Inferior parietal cortex (tissue), 1 donor: ENCODE measurements around the gene CENPP.

ENCODE experiments used
- DNase-seq: peaks from one replicate; pipeline ENCODE4 v3.0.0-alpha.2; 2016; ENCODE audit errors: extremely low spot score

Gene CENPP

DNA sequence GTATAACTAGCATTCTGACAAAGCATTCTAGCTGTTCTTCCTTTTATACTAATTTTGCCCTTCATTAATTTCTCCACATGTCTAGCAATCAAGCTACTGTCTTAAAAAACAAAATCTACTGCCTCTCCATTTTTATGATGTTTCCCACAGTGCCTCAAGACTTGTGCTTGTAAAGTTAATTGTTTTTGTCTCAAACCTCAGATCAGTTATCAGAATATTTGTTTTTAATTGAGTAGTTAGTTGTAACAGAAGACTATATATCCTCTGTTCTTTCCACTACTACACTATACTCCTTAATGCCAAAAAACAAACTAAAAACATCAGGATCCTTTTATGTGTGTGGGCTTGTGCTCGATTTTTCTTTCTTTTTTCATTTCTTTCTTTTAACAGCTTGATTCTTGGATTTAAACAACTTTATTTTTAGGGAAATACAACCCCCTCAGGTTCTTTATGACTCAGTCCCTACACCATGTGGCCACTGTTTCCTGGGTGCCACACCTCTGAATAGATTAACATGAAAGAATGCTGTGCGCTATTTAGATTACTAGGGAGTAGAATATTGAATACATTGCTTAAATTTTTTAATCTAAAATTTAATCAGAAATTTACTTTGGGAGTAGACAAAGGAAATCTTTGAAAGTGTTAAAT is 155.4 kb downstream of the CENPP start:
- DNase-seq = peak; percentile 34

- DNase-seq = no peak
Observed at GRCh38 chr9:92482329-92482728, 156.6 kb downstream of the CENPP start, which contains the start of gene ASPN. Gene ASPN (minus strand): TSS chr9:92482506.

GRCh38 chr9:92482805-92483204 is 157.1 kb downstream of the CENPP start:
- DNase-seq = no peak

GRCh38 chr9:92483627-92484545 is 158.1 kb downstream of the CENPP start:
- no peak for DNase-seq

DNA sequence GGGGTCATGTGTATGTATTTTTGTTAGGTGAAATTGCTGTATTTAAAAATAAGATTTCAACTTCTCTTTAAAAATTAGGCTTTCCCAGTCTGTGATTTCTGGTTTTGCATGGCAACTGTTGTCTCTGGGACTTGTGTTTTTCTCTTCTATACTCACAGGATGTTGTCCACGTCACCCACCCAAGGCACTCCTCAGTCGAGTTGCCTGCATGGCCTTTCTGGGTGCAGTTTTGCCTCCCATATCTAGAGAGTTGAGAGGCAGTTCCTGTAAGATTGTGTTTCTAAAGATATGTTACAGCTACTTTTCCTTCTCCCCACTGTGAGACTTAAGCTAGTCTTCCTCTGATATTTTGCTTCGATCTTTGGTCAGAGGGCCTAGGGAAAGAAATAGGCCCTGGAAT is 158.8 kb downstream of the CENPP start:
- no peak for DNase-seq

DNA sequence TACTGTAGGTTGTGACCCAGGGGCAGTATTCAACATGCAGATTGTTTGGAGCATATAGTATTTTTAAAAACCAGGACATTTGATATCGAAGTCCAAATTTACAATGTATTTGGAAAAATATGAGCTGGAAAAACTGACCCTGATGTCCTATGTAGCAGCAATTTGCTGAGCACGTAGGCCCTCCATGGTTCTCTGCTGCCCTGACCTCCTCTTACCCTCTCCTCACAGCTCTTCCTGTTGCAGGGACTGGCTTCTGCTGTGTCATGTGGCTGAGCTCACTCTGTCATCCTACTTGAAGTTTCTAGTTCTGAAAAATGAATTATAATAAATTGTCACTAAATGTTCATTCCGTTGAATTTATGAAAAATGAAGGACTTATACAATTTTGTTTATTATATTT is 160.6 kb downstream of the CENPP start:
- DNase-seq = no peak

- no peak for DNase-seq
Observed at GRCh38 chr9:92488681-92489550, 163.2 kb downstream of the CENPP start.

GRCh38 chr9:92492781-92493401 is 167.1 kb downstream of the CENPP start:
- no peak for DNase-seq

DNA sequence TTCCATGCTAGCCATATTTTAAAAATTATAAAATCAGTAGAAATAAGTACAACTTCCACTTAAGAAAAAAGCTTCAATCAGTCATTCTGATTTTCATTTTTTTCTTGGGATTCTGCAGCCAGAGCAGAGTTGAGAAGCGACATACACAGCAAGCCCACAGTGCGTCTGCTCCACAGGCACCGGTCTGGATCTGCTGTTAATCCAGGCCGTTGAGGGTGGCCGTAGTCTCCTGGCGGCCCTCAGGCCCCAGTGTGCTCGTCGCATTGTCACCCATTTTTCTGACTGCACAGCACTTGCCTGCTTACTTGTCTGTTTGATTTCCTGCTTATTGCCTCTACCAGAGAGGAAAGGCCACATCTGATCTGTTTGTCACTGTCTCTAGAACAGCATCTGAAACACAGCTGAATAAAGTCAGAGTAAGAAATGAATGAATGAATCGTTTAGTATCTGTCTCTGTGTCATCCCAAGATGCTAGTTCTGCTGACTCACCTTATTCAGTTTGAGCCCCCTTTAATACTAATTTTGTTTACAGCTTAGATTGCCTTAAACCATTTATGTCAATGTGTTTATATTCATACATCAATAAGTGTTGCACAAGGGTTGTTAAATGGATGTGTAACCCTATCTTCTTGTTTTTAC is 168.1 kb downstream of the CENPP start:
- DNase-seq = no peak

GRCh38 chr9:92494856-92495255 is 169.1 kb downstream of the CENPP start:
- DNase-seq = no peak

- DNase-seq = no peak
Observed at GRCh38 chr9:92496396-92497176, 170.8 kb downstream of the CENPP start.

- DNase-seq = no peak
Observed at GRCh38 chr9:92499701-92500100, 173.9 kb downstream of the CENPP start.

DNA sequence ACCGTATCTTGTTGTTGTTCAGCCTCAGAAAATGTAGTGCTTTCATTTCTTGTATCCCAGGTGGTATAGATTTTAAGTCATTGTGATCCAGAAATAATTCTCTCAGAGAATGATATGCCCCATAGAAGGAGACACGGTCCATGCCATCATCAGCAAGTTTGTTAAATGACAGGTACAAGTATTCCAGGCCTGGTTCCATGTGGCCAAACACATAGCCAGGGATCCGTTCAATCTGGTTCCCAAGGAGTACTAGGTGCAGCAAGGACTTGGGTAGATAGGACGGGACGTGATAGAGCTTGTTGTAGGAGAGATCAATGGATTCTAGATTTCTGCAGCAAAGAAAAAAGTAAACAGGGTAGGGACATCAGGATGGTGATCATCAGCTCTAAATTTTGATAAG is 175.0 kb downstream of the CENPP start:
- DNase-seq = no peak

DNA sequence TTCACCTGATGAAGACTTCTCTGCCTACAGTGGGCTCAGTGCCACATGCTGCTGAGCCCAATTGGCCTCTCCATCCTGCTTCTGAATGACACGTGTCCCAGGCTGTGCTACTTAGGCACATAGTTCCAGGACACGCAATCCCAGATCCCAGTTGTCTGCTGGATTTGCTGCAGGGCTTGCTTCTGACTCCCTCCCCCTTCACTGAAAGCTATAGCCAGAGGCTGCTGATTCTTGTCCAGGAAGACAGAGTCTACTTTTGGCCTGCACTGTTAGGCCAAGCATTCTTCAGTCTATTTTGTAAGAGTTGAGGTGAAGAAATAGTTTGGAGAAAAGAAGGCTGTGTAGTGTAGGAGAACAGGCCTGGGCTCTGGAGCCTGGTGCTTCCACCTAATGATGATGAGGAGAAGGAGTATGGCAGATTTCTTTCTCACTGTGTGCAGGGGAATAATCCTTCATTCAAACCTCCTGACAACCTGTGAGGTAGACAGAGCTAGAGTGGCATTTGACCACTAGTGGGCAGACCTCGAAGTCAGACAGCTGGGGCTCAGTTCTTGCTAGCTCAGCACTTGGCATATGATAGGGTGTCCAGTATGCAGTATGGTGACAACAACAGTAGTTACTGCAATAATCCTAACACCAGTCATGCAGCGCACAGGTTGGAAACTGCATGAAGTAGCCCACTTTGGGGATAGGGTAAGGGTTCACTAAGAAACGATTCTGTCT is 176.1 kb downstream of the CENPP start:
- DNase-seq = no peak

DNA sequence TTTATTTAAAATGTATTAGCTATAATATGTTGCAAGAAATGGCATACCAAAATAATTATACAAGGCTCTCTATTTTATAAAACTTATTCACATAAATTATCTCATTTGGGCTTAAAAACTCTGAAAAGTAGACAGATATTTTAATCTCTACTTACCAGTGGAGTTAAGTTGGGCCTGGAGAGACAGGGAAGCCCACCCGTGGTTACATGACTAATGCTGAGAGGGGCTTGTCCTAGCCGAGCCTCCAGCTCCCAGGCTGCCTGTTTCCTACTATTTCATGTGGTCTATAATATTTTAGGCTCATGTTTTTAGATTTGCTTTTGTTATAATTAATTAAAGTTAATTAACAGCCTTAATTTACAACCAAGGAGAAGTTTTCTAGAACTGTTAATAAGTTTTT is 177.4 kb downstream of the CENPP start:
- no peak for DNase-seq

- DNase-seq = no peak
Observed at GRCh38 chr9:92504881-92505280, 179.1 kb downstream of the CENPP start.

- DNase-seq = peak; percentile 44
Observed at GRCh38 chr9:92506184-92506857, 180.6 kb downstream of the CENPP start.

GRCh38 chr9:92507005-92507404 is 181.3 kb downstream of the CENPP start:
- no peak for DNase-seq

GRCh38 chr9:92507496-92507895 is 181.7 kb downstream of the CENPP start:
- DNase-seq = no peak
